Activated naive CD4-positive, alpha-beta T cell treated with anti-CD3 and anti-CD28 coated beads, Interleukin-2, amount 50 U/mL, for 24 hours (primary cell): ENCODE measurements around the gene LLGL1.

Experiments used
- H3K27ac Mint-ChIP-seq: one replicate; pipeline ENCODE4 v1.8.0; 2021; ENCODE audit warnings: mild to moderate bottlenecking, mixed read lengths
- H3K27me3 Mint-ChIP-seq: one replicate; pipeline ENCODE4 v1.8.0; 2021; ENCODE audit warnings: mixed read lengths
- H3K36me3 Mint-ChIP-seq: one replicate; pipeline ENCODE4 v1.8.0; 2021; ENCODE audit warnings: mixed read lengths
- H3K4me1 Mint-ChIP-seq: one replicate; pipeline ENCODE4 v1.8.0; 2021; ENCODE audit warnings: mixed read lengths
- H3K4me3 Mint-ChIP-seq: one replicate; pipeline ENCODE4 v1.8.0; 2021; ENCODE audit warnings: mild to moderate bottlenecking, mixed read lengths
- H3K9me3 Mint-ChIP-seq: one replicate; pipeline ENCODE4 v1.8.0; 2021; ENCODE audit warnings: mixed read lengths

LLGL1 gene

GRCh38 chr17:18225121-18225641 is at the start of gene LLGL1:
TSS of gene LLGL1 (plus strand) at chr17:18225635. CDS start at chr17:18225683, 48 bp downstream.
- Mint-ChIP-seq H3K4me3 (peak within 1 kb of the TSS; percentile 94), H3K27me3 (no peaks in the 10 kb centered on the region), H3K4me1 (peaks cover 29% of the 10 kb centered on the region), H3K27ac (peak within 1 kb of the TSS; percentile 80), H3K9me3 (no peaks in the 10 kb centered on the region), H3K36me3 (no peaks in the 10 kb centered on the region)

- no peaks in the 10 kb centered on the region for H3K36me3 Mint-ChIP-seq
- H3K4me1 Mint-ChIP-seq, result peaks cover 1% of the 10 kb centered on the region
- H3K27ac Mint-ChIP-seq, result no peak overlapping the region
- no peaks in the 10 kb centered on the region for H3K27me3 Mint-ChIP-seq
- no peaks in the 10 kb centered on the region for H3K9me3 Mint-ChIP-seq
- H3K4me3 Mint-ChIP-seq, result no peak overlapping the region
These were observed 49.3 kb upstream of the LLGL1 start for GRCh38 chr17:18176176-18176575.

GRCh38 chr17:18177133-18177532 is 48.3 kb upstream of the LLGL1 start:
- Mint-ChIP-seq H3K27me3 (no peaks in the 10 kb centered on the region), H3K27ac (no peak overlapping the region), H3K9me3 (no peaks in the 10 kb centered on the region), H3K4me3 (no peak overlapping the region), H3K4me1 (peaks cover 11% of the 10 kb centered on the region), H3K36me3 (no peaks in the 10 kb centered on the region)

DNA sequence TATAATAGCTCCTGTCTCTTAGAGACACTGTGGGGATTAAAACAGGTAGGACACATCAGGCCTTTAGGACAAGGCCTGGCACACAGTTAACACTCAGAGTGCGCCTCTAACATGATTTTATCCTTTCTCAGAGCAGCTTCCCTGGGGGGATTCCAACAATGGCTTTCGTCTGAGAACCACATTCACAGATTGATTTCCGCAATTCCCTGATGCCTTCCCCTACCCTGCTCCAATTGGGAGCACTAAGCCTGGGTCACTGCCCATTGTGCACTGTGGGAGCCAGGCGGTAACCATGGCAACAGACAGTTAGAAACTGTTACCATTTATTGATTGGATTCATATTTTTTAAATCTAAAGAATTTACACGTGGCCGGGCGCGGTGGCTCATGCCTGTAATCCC is 47.7 kb upstream of the LLGL1 start:
- no peaks in the 10 kb centered on the region for H3K27me3 Mint-ChIP-seq
- H3K27ac Mint-ChIP-seq, result no peak overlapping the region
- peaks cover 16% of the 10 kb centered on the region for H3K4me1 Mint-ChIP-seq
- no peaks in the 10 kb centered on the region for H3K36me3 Mint-ChIP-seq
- H3K4me3 Mint-ChIP-seq, result no peak overlapping the region
- no peaks in the 10 kb centered on the region for H3K9me3 Mint-ChIP-seq

DNA sequence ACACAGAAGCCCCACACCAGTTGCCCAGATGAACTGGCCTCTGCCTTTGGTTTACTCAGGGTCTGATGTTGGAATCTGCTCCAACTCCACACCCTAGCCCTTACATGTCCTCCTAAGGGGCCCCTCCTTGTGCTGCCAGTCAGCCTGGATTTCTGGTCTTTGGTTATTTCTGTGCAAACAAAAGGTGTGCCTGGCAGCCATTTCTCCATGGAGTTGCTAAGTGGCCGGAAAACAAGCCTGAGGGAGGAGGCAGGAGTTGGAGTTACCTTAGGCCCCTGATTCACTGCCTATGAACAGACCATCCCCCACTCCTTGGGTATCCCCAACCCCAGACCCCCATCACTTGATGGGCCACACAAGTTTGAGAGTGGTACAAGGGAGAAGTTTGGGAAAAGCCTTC is 46.2 kb upstream of the LLGL1 start:
- Mint-ChIP-seq H3K36me3 (no peaks in the 10 kb centered on the region), H3K27me3 (no peaks in the 10 kb centered on the region), H3K9me3 (no peaks in the 10 kb centered on the region), H3K27ac (peak overlapping the region; percentile 78), H3K4me1 (peaks cover 17% of the 10 kb centered on the region), H3K4me3 (no peak overlapping the region)

DNA sequence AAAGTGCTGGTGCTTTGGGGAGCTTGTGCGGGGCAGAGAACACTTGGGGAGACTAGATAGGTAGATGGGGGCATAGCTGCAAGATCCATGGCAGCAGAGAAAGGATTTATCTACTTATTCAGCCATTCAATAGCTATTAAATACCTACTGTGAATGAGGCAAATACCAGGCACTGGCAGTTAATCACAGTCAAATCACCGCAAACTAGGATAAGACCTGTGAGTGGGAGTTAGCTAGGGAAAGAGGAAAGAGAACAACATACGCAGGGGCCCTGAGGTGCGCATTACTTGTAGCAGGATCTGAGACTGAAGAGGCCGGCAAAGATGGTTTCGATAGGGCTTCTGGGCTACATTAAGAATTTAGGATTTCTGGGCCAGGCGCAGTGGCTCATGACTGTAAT is 45.6 kb upstream of the LLGL1 start:
- Mint-ChIP-seq H3K36me3 (peaks cover under 1% of the 10 kb centered on the region), H3K9me3 (no peaks in the 10 kb centered on the region), H3K27ac (peak overlapping the region; percentile 78), H3K4me3 (no peak overlapping the region), H3K4me1 (peaks cover 19% of the 10 kb centered on the region), H3K27me3 (no peaks in the 10 kb centered on the region)

GRCh38 chr17:18181358-18181757 is 44.1 kb upstream of the LLGL1 start:
- Mint-ChIP-seq H3K27me3 (no peaks in the 10 kb centered on the region), H3K27ac (peak overlapping the region; percentile 96), H3K4me1 (peaks cover 33% of the 10 kb centered on the region), H3K4me3 (peak overlapping the region; percentile 99), H3K9me3 (no peaks in the 10 kb centered on the region), H3K36me3 (peaks cover 4% of the 10 kb centered on the region)

DNA sequence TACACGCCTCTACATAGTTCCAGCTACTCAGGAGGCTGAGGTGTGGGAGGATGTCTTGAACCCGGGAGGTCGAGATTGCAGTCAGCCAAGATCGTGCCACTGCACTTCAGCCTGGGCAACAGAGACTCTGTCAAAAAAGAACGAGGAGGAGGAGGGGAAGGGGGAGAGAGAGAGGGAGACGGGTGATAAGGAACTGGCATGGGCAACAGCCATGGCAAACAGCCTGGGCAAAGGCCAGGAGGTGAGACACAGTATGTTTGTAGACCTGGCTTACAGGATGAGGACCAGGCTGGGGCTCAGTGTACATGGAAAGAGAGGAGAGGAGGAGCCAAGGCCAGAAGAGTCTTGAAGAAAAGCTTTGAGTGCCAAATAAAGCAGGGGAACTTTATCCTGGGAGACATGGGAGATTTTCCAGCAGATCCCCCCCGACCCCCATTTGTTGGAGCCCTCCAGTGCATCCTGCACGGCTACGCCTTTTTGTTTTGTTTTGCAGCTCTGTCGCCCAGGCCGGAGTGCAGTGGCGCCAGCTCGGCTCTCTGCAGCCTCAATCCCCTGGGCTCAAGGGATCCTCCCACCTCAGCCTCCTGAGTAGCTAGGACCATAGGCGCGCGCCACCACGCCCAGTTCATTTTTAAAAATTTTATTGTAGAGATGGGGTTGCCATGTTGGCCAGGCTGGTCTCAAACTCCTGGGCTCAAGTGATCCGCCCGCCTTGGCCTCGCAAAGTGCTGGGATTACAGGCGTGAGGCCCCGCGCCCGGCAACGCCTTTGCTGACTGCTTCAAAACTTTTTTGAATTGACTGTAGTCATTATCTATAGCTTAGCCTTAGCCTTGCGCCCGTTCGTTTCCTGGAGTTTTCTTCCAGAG is 43.1 kb upstream of the LLGL1 start:
- Mint-ChIP-seq H3K27me3 (no peaks in the 10 kb centered on the region), H3K27ac (peak overlapping the region; percentile 98), H3K4me1 (peaks cover 42% of the 10 kb centered on the region), H3K4me3 (peak overlapping the region; percentile 99), H3K36me3 (peaks cover 4% of the 10 kb centered on the region), H3K9me3 (no peaks in the 10 kb centered on the region)

- peaks cover 49% of the 10 kb centered on the region for H3K4me1 Mint-ChIP-seq
- peaks cover 4% of the 10 kb centered on the region for H3K36me3 Mint-ChIP-seq
- peak overlapping the region; percentile 98 for H3K27ac Mint-ChIP-seq
- H3K4me3 Mint-ChIP-seq, result peak overlapping the region; percentile 99
- no peaks in the 10 kb centered on the region for H3K9me3 Mint-ChIP-seq
- no peaks in the 10 kb centered on the region for H3K27me3 Mint-ChIP-seq
These were observed 42.5 kb upstream of the LLGL1 start for GRCh38 chr17:18182978-18183333.

DNA sequence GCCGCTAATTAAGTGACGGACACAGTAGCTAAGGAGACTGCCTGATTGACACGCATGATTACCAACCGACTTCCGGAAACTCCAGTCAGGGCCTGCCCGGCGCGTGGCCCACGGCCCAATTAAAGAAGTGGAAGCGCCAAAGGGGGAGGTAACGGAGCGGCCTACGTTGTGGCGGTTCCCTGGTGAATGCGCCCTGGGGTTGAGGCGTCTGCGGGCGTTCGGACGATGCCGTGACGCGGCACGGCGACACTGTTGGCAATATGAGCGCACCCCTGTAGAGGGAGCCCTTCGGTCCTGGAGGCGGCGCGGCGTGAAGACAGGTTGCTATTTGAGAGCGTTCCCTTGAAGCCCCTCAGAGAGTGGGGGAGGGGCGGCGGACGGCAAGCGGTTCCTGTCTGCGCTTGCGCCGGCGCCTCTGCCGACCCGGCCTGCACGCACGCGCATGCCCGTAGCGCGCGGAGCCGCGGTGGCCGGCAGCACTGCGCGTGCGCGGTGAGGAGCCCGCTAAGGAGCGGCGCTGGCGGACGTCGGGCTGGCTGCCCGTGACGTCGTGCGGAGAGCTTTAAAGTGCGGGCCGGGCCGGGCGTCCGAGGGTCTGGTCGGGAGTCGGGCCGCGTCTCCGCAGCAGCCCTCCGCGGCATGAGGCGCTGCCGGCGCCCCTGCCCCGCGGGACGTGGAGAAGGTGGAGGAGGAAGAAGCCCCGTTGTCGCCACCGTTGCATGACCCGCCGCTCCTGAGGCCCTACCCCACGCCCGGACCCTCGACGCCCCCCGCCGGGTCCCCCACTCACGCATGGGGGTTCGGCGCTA is 41.9 kb upstream of the LLGL1 start, which contains the start of gene ALKBH5:
Gene ALKBH5 (plus strand): TSS at position 495 of the 809 bp plus-strand sequence. CDS start 416 bp downstream, outside the sequence.
- peaks cover 4% of the 10 kb centered on the region for H3K36me3 Mint-ChIP-seq
- peak within 1 kb of the TSS; percentile 99 for H3K4me3 Mint-ChIP-seq
- peak within 1 kb of the TSS; percentile 98 for H3K27ac Mint-ChIP-seq
- no peaks in the 10 kb centered on the region for H3K27me3 Mint-ChIP-seq
- no peaks in the 10 kb centered on the region for H3K9me3 Mint-ChIP-seq
- peaks cover 54% of the 10 kb centered on the region for H3K4me1 Mint-ChIP-seq

DNA sequence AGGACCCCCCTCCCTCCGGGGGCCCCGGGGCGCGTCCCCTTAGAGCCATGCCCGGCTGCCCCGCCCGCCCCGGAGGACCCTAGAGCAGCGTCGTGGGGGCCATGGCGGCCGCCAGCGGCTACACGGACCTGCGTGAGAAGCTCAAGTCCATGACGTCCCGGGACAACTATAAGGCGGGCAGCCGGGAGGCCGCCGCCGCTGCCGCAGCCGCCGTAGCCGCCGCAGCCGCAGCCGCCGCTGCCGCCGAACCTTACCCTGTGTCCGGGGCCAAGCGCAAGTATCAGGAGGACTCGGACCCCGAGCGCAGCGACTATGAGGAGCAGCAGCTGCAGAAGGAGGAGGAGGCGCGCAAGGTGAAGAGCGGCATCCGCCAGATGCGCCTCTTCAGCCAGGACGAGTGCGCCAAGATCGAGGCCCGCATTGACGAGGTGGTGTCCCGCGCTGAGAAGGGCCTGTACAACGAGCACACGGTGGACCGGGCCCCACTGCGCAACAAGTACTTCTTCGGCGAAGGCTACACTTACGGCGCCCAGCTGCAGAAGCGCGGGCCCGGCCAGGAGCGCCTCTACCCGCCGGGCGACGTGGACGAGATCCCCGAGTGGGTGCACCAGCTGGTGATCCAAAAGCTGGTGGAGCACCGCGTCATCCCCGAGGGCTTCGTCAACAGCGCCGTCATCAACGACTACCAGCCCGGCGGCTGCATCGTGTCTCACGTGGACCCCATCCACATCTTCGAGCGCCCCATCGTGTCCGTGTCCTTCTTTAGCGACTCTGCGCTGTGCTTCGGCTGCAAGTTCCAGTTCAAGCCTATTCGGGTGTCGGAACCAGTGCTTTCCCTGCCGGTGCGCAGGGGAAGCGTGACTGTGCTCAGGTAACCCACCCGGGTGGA is 41.0 kb upstream of the LLGL1 start:
- no peaks in the 10 kb centered on the region for H3K27me3 Mint-ChIP-seq
- H3K36me3 Mint-ChIP-seq, result peaks cover 4% of the 10 kb centered on the region
- peaks cover 58% of the 10 kb centered on the region for H3K4me1 Mint-ChIP-seq
- no peaks in the 10 kb centered on the region for H3K9me3 Mint-ChIP-seq
- H3K27ac Mint-ChIP-seq, result peak overlapping the region; percentile 95
- peak overlapping the region; percentile 99 for H3K4me3 Mint-ChIP-seq

GRCh38 chr17:18185391-18185790 is 40.0 kb upstream of the LLGL1 start:
- Mint-ChIP-seq H3K9me3 (no peaks in the 10 kb centered on the region), H3K36me3 (peaks cover 4% of the 10 kb centered on the region), H3K27me3 (no peaks in the 10 kb centered on the region), H3K4me3 (peak overlapping the region; percentile 99), H3K4me1 (peaks cover 68% of the 10 kb centered on the region), H3K27ac (peak overlapping the region; percentile 95)

DNA sequence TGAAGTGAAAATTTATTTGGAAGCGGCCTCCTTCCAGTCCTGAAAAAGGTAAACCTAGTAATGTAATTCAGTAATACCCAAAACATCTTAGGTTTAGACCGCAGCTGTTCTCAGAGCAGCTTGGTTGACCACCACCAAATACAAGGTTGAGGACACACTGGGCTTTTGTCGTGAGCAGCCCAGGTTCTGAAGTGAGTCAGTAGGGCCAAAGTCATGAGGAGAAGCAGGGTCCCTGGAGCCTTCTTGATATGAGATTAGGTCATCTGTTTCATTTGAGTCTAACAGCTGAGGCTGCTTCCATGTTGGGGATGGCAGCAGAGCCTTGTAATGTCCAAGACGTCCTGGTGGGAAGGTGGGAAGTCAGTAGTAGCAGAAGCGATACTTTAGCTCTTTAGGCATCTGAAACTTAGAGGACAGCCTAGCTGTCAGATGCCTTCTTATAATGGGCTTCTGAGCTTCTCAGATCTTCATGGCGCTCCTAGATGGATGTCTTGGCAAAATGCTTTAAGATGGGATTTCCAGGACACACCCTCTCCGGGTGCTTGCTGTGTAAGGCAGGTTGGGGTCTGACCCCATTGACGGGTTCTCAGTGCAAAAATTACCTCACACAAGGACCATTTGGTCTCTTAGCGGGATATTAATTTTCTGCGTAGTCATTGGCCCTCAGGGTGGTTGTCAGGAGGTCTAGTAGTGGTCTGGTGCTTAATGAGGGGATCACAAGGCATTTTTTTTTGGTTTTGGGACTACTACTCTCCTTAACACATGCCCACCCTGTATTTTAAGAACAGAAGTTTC is 39.4 kb upstream of the LLGL1 start:
- H3K36me3 Mint-ChIP-seq, result peaks cover 4% of the 10 kb centered on the region
- peak overlapping the region; percentile 95 for H3K27ac Mint-ChIP-seq
- no peaks in the 10 kb centered on the region for H3K27me3 Mint-ChIP-seq
- peaks cover 74% of the 10 kb centered on the region for H3K4me1 Mint-ChIP-seq
- H3K9me3 Mint-ChIP-seq, result no peaks in the 10 kb centered on the region
- peak overlapping the region; percentile 99 for H3K4me3 Mint-ChIP-seq

DNA sequence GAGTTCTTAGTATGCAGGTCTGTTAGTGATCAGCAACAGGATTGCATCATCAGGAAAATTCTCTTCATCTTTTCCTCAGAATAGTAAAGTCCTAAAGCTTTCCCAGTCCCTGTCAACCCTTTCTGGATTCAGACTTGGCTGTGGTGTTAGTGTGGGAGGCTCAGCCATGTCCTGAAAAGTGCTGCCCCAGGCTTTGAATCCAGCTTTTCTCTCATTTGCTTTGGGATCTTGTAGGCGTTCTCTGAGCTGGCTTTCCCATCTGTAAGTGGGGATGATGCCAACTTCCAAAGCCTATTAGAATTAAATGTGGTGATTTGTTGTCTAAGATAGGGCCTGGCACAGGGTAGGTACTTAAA is 38.8 kb upstream of the LLGL1 start:
- H3K36me3 Mint-ChIP-seq, result peaks cover 4% of the 10 kb centered on the region
- peaks cover 75% of the 10 kb centered on the region for H3K4me1 Mint-ChIP-seq
- H3K27ac Mint-ChIP-seq, result peak overlapping the region; percentile 95
- H3K4me3 Mint-ChIP-seq, result peak overlapping the region; percentile 99
- no peaks in the 10 kb centered on the region for H3K9me3 Mint-ChIP-seq
- no peaks in the 10 kb centered on the region for H3K27me3 Mint-ChIP-seq
